NOMO-1 treated with DMSO at 0.1 percent for 48 hours (cell line): ENCODE data around the gene SLC22A7.

Source experiments
- DNase-seq: peaks from one replicate; lab custom pipeline; 2025; ENCODE audit not compliant: unreplicated experiment; lab: John Stamatoyannopoulos, UW

SLC22A7 gene

GRCh38 chr6:43282636-43283513 lies 15.2 kb upstream of the SLC22A7 start:
- no peak for DNase-seq

- no peak for DNase-seq
These were observed 14.6 kb upstream of the SLC22A7 start for GRCh38 chr6:43283514-43283901.

GRCh38 chr6:43283905-43284304 lies 14.2 kb upstream of the SLC22A7 start:
- DNase-seq, result no peak

GRCh38 chr6:43284991-43285781 lies 12.9 kb upstream of the SLC22A7 start:
- no peak for DNase-seq

GRCh38 chr6:43285832-43286231 lies 12.2 kb upstream of the SLC22A7 start:
- DNase-seq, result no peak

GRCh38 chr6:43286456-43286979 lies 11.5 kb upstream of the SLC22A7 start:
- DNase-seq, result no peak

GRCh38 chr6:43286980-43287716 lies 10.9 kb upstream of the SLC22A7 start:
- DNase-seq, result no peak

GRCh38 chr6:43287717-43288679 lies 10.1 kb upstream of the SLC22A7 start:
- no peak for DNase-seq

GRCh38 chr6:43290339-43290904 lies 7.6 kb upstream of the SLC22A7 start:
- no peak for DNase-seq

GRCh38 chr6:43290905-43291355 lies 7.1 kb upstream of the SLC22A7 start:
- no peak for DNase-seq

- DNase-seq, result no peak
These were observed 6.4 kb upstream of the SLC22A7 start for GRCh38 chr6:43291708-43292107.

- DNase-seq, result no peak
These were observed 5.7 kb upstream of the SLC22A7 start for GRCh38 chr6:43292341-43292740.

GRCh38 chr6:43292763-43293318 lies 5.2 kb upstream of the SLC22A7 start:
- no peak for DNase-seq

GRCh38 chr6:43293698-43294097 lies 4.4 kb upstream of the SLC22A7 start:
- no peak for DNase-seq

GRCh38 chr6:43294536-43294935 lies 3.5 kb upstream of the SLC22A7 start:
- no peak for DNase-seq

GRCh38 chr6:43295456-43295855 lies 2.6 kb upstream of the SLC22A7 start:
- no peak for DNase-seq

GRCh38 chr6:43296780-43297497 lies 1.1 kb upstream of the SLC22A7 start:
- no peak for DNase-seq

GRCh38 chr6:43298565-43299337 lies 691 bp downstream of the SLC22A7 start:
- no peak for DNase-seq
